K562 treated with DMSO at 1 percent for 48 hours (cell line): ENCODE results near the gene ZNF729. TPM values are rescaled to one million over a fixed set of nuclear protein-coding genes. Genes with fewer than 3 reads are reported as not detected.

Source experiments
- total RNA-seq: library from RNA; unstranded; fragments of 300-600 nt; gene quantifications from 2 replicates; pipeline ENCODE4 v1.2.3, GENCODE V29; 2022; ENCODE audit warnings: low replicate concordance; ENCODE audit errors: extremely low read depth

Gene ZNF729
- not detected in 2 replicates for total RNA-seq

GRCh38 chr19:22286151-22286810 lies at the start of gene ZNF729:
ZNF729 (plus strand) TSS chr19:22286441; CDS start chr19:22286526, 85 bp downstream.

Other genes starting within 250 kb of the ZNF729 start
- gene ZNF257, start 234.0 kb upstream of the ZNF729 start, total RNA-seq, result not detected in 2 replicates
- gene ZNF676, start 89.5 kb upstream of the ZNF729 start, total RNA-seq, result not detected in 2 replicates
- not detected in 2 replicates for gene ZNF98, start 135.9 kb downstream of the ZNF729 start, total RNA-seq